ENCODE data around the gene LNPK. TPM values are rescaled to one million over a fixed set of nuclear protein-coding genes. Genes with fewer than 3 reads are reported as not detected.

LNPK gene
- total and polyA plus RNA-seq, 9 of the 15 experiments (the other 6 are each of a cell fraction or from before 2014, with no cell fraction given), result 6.4 to 40.4 (median 21.3) TPM

DNA sequence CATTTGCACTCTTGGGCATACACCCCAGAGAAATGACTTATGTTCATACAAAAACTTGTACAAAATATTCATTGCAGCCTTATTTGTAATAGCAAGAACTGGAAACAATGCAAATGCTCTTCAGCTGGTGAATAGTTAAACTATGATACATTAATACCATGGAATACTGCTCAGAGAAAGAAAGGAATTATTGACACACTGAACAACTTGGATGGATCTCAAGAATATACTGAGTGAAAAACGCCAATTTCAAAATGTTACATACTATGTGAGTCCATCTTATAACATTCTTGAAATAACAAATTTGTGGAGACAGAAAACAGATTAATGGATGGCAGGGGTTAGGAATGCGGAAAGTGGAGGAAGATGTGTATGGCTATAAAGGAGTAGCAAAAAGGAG, 17.2 kb downstream of the LNPK start (continued):
- TF ChIP-seq, protein P1, sequence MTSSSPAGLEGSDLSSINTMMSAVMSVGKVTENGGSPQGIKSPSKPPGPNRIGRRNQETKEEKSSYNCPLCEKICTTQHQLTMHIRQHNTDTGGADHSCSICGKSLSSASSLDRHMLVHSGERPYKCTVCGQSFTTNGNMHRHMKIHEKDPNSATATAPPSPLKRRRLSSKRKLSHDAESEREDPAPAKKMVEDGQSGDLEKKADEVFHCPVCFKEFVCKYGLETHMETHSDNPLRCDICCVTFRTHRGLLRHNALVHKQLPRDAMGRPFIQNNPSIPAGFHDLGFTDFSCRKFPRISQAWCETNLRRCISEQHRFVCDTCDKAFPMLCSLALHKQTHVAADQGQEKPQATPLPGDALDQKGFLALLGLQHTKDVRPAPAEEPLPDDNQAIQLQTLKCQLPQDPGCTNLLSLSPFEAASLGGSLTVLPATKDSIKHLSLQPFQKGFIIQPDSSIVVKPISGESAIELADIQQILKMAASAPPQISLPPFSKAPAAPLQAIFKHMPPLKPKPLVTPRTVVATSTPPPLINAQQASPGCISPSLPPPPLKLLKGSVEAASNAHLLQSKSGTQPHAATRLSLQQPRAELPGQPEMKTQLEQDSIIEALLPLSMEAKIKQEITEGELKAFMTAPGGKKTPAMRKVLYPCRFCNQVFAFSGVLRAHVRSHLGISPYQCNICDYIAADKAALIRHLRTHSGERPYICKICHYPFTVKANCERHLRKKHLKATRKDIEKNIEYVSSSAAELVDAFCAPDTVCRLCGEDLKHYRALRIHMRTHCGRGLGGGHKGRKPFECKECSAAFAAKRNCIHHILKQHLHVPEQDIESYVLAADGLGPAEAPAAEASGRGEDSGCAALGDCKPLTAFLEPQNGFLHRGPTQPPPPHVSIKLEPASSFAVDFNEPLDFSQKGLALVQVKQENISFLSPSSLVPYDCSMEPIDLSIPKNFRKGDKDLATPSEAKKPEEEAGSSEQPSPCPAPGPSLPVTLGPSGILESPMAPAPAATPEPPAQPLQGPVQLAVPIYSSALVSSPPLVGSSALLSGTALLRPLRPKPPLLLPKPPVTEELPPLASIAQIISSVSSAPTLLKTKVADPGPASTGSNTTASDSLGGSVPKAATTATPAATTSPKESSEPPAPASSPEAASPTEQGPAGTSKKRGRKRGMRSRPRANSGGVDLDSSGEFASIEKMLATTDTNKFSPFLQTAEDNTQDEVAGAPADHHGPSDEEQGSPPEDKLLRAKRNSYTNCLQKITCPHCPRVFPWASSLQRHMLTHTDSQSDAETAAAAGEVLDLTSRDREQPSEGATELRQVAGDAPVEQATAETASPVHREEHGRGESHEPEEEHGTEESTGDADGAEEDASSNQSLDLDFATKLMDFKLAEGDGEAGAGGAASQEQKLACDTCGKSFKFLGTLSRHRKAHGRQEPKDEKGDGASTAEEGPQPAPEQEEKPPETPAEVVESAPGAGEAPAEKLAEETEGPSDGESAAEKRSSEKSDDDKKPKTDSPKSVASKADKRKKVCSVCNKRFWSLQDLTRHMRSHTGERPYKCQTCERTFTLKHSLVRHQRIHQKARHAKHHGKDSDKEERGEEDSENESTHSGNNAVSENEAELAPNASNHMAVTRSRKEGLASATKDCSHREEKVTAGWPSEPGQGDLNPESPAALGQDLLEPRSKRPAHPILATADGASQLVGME (CRISPR knock-in tag; IDR thresholded peaks at IDR 0.05), result no peak
- TF ChIP-seq ZNF124 (CRISPR knock-in tag; IDR thresholded peaks at IDR 0.05) (no peak), NEUROD1 (IDR thresholded peaks at IDR 0.05; ENCODE audit: borderline replicate concordance, low read depth, low read length, partially characterized antibody) (no peak), SRSF1 (IDR thresholded peaks at IDR 0.05; ENCODE audit: low read depth, low read length) (no peak), SRF (CRISPR knock-in tag; IDR thresholded peaks at IDR 0.05) (no peak), DACH1 (IDR thresholded peaks at IDR 0.05; ENCODE audit: partially characterized antibody) (no peak), ZKSCAN1 (IDR thresholded peaks at IDR 0.05; ENCODE audit: low read depth, low read length) (no peak)
- TF ChIP-seq, protein P2, sequence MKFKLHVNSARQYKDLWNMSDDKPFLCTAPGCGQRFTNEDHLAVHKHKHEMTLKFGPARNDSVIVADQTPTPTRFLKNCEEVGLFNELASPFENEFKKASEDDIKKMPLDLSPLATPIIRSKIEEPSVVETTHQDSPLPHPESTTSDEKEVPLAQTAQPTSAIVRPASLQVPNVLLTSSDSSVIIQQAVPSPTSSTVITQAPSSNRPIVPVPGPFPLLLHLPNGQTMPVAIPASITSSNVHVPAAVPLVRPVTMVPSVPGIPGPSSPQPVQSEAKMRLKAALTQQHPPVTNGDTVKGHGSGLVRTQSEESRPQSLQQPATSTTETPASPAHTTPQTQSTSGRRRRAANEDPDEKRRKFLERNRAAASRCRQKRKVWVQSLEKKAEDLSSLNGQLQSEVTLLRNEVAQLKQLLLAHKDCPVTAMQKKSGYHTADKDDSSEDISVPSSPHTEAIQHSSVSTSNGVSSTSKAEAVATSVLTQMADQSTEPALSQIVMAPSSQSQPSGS (CRISPR knock-in tag; IDR thresholded peaks at IDR 0.05), result no peak

Data from K562 (cell line).